Fibroblast of pulmonary artery (primary cell): ENCODE data around the gene KCNQ1.

Experiments used
- DNase-seq: peaks from one replicate; pipeline ENCODE4 v3.0.0-alpha.2; 2010; ENCODE audit warnings: low read depth
- H3K4me3 ChIP-seq: replicated peaks from 2 replicates; pipeline ENCODE4 v1.5.1; 2011; ENCODE audit warnings: low read depth, mild to moderate bottlenecking, control low read depth, low read length, moderate library complexity
- TF ChIP-seq, protein P1 (sequence below): IDR thresholded peaks from 2 replicates; pipeline ENCODE4 v1.5.1; 2011; ENCODE audit warnings: mild to moderate bottlenecking, control low read depth, low read length, inconsistent platforms; ENCODE audit errors: missing control alignments

KCNQ1 gene

DNA sequence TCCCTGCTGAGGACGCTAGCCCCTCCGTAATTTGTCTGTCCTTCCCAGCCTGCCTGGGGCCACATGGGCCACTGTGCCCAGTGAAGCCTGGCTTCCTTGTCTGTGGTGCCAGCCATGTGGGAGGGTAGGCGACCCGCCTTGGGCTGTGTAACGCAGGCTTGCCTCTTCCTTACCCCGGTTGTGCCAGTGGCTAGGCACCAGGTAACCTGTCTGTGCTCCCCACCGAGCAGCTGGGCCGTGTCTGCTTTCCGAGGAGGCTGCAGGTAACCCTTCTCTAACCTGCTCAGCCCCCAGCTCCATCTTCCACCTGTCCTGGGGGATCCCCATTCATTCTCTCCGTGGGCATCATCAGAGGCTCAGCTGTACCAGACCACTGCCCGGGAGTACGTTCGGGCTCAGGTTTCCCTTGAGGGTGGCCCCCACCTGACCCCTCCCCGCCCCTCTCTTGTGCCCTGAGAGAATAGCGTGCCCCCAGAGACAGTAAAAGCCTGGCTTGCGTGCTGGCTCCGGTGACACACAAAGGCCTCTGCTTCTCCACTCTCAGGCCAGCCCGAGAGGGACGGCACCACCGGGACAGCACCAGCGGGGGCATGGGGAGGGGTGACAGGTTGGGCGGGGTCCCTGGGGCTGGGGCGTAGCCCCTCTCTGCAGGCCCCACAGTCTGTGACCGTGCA is 361.7 kb downstream of the KCNQ1 start:
- no peak for DNase-seq
- TF ChIP-seq, protein P1, sequence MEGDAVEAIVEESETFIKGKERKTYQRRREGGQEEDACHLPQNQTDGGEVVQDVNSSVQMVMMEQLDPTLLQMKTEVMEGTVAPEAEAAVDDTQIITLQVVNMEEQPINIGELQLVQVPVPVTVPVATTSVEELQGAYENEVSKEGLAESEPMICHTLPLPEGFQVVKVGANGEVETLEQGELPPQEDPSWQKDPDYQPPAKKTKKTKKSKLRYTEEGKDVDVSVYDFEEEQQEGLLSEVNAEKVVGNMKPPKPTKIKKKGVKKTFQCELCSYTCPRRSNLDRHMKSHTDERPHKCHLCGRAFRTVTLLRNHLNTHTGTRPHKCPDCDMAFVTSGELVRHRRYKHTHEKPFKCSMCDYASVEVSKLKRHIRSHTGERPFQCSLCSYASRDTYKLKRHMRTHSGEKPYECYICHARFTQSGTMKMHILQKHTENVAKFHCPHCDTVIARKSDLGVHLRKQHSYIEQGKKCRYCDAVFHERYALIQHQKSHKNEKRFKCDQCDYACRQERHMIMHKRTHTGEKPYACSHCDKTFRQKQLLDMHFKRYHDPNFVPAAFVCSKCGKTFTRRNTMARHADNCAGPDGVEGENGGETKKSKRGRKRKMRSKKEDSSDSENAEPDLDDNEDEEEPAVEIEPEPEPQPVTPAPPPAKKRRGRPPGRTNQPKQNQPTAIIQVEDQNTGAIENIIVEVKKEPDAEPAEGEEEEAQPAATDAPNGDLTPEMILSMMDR, result no peak
- no peak overlapping the region for H3K4me3 ChIP-seq

DNA sequence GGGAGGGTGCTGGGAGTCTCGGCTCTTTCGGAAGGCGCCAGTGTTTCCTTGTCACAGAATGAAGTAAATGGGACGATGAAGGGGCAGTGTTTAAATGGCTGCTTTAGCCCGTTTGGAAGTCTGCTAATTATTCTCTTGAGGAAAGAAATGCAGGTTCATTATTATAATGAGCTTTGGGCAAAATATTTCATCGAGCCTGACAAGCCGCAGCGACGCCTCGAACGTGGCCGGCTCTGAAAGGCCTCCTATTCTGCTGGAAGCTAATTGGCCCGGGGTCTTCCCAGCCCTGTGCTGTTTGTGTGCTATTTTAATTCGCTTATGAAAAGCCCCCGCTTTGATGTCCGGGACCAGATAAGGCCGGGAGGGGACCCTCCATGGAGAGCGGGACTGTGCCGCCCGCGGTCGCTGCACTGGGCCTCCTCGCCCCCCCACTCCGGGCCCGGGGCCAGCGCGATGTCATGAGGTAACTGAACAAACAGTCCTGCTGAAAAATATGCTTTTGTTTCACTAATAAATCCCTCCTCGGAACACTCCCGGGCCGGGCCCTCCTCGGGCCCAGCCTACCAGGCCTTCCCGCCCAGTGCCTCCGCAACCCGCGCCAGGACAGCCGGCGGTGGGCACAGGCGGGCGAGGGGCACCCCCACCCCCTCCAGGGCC is 362.3 kb downstream of the KCNQ1 start:
- H3K4me3 ChIP-seq, result no peak overlapping the region
- TF ChIP-seq, protein P1, result no peak
- DNase-seq, result peak; percentile 30

DNA sequence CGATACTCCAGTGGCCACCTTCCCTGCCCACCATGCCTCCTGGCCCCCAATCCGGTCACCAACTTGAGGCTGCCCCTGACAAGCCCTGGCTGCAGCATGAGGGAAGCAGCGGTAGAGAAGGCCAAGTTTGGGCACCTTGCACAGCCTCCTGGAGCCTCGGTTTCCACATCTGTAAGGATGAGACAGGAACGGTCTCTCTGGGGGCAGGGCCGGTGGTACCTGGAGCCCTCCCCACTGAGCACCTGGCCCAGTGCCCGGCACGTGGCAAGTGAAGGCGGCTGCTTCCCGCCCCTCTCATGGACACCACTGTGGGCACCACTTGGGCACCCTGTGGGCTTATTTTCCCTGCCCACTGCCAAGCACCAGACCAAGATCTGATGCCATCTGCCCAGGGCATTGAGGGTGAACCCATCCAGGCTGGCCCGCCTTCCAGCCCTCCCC is 363.0 kb downstream of the KCNQ1 start:
- no peak overlapping the region for H3K4me3 ChIP-seq
- TF ChIP-seq, protein P1, result no peak
- DNase-seq, result no peak

DNA sequence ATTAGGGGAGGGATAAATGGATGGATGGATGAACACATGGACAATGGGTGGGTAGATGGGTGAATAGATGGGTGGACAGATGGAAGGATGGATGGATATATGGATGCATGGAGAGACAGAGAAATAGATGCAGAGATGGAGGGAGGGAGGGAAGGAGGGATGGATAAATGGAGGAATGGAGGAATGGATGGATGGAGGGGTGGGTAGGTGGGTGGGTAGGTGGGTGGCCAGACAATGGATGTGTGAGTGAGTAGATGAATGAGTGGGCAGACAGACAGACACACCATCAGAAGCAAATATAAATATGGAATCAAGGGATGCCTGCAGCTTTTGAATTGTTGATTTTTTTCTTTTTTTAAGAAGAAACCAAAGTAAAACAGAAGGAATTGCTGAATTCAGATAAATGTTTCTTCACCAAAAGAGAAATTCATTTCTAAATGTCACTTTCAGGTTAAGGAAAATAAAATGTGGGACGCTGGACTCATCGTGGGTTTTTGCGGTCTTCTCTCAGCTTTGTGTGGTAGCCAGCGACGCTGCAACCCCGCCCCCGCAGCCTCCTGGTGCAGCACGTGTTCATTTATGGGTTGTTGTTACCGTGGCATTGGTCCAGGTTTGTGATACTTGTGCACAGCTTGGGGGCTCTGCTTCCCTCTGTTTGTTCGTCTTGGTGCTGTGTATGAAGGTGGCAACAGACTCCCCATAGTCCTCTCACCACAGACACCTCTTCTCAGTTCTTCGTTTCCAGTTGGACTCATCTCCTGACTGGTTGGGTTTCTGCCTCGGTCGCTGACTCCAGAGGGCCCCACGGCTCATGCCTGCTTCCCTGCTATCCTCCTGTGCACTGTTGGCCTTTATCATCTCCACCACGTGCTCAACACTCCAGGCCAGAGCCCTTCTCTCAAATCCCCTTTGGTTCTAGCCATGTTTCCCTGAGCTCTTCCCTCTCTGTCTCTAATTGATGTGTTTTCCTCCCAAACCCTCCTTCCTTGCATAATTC is 364.3 kb downstream of the KCNQ1 start:
- no peak for DNase-seq
- H3K4me3 ChIP-seq, result no peak overlapping the region
- TF ChIP-seq, protein P1, result no peak

DNA sequence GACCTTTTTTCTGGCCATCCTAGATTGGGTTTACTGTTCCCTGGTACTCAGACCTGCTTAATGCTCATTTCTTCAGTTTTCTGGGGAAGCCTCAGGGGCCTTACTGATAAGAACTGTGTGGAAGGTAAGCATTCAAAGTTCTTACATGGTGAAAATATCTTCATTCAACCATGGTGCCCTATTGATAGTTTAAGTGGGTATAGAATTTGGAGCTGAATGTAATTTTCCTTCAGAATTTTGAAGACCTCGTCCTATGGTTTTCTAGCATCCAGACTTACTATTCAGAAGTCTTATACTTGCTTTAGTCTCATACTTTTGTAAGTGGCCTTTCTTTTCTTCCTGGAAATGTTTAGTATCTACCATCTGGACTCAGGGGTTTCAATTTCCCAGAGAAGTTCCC is 365.0 kb downstream of the KCNQ1 start:
- H3K4me3 ChIP-seq, result no peak overlapping the region
- TF ChIP-seq, protein P1, result no peak
- DNase-seq, result no peak

DNA sequence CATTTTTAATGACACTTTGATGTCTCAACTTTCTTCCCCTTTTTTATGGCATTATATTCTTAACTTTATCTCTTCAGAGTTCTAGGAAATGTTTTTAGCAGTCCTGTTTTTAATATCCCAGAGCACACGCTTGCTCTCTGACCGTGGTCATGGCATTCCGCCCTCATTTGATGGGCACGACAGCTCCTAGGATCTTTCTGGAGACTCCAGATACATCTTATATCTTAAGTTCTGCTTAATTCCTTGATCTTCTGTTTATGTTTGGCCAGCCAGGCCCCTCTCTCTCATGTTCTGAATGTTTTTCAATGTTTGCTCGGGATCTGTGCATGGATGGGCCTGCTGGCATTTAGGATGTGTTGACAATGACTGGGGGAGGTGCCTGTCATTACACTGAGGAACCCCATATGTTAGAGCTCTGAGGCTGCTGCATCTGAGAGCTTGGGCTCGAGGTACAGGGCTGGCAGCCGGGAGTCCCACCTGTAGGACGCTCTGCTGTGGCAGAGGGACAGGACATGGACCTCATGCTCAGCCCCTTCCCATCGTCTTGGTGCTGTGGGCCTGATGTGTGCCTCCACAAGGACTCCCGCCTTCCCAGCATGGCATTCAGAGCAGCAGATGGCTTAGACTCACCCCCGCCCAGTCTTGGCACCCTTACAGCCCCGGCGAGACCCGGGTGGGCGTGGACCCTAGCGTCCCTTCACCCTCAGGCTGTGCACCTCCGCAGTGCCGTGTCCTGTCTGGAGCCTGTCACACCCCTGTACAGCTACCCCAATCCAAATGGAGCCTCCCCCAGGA is 365.8 kb downstream of the KCNQ1 start:
- no peak overlapping the region for H3K4me3 ChIP-seq
- DNase-seq, result no peak
- TF ChIP-seq, protein P1, result no peak
